Measurements from ENCODE around the gene TMEM175. TPM values are rescaled to one million over a fixed set of nuclear protein-coding genes. Genes with fewer than 3 reads are reported as not detected.

TMEM175 gene
- polyA plus RNA-seq, 1 of the 3 experiments (the other 2 are of a cell fraction), result 54.2 TPM

DNA sequence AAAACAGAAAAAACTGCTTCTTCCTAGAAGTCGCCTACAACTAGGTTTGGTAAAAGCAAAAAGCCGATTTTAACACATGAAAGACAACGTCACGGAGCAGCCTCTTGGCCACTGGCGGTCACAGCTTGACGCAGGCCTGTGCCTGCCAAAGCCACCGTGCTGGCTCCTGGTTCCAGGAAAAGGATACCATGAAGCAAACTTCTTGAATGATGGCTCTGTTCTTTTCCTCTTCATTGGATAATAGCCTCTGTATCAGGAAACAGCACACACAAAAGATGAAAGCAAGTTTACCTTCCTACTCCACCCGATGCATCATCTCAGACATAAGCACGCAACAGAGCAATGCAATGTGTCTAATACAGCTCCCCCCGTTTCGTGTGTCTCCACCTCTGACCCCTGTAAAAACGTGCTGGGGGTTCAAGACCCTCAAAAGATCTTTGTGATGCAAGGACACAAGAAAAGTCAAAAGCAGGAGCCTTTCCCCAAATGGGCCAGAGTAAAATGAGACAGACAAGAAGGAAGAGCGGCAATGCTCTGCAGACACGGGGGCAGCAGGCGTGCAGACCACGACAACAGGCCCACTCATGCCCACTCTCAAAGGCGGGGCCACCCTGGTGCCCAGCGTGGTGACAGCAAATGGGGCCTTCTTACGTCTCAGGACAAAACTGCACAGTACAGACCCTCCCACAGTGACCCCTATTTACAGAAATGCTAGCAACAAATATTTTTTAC, 19.5 kb upstream of the TMEM175 start:
- H3K27ac ChIP-seq (ENCODE audit: low read depth in 2 of 2, low read length in 1 of 2), result no peak overlapping the region
- no peak overlapping the region for H3K9ac ChIP-seq
- no peak overlapping the region for H3K4me2 ChIP-seq
- H2AFZ ChIP-seq (ENCODE audit: low read depth), result no peak overlapping the region
- peaks cover 34% of the 10 kb centered on the region for H4K20me1 ChIP-seq (ENCODE audit: insufficient read depth)
- no peak for DNase-seq
- WGBS (ENCODE audit: low lambda C conversion rate), result 86% methylated on average over 18 of the region's 19 CpGs
- H3F3A ChIP-seq (replicated peaks; ENCODE audit: insufficient read depth), result no peaks in the 10 kb centered on the region
- ChIA-PET CTCF (no interaction called here), POLR2A (no interaction called here)
- no peaks in the 10 kb centered on the region for H3K9me2 ChIP-seq
- H3K9me3 ChIP-seq, result no peaks in the 10 kb centered on the region
- peaks cover 44% of the 10 kb centered on the region for H3K79me2 ChIP-seq (ENCODE audit: insufficient read depth)
- H3K4me3 ChIP-seq (ENCODE audit: low read depth in 2 of 2, low read length in 1 of 2), result no peak overlapping the region
- no peak for TF ChIP-seq JUND (IDR thresholded peaks at IDR 0.05)
- TF ChIP-seq RAD21 (IDR thresholded peaks at IDR 0.05; ENCODE audit: low read length), result no peak
- TF ChIP-seq IRF3 (IDR thresholded peaks at IDR 0.05; ENCODE audit: low read depth, low read length), result no peak
- no peak for TF ChIP-seq TCF12 (IDR thresholded peaks at IDR 0.05)
- TF ChIP-seq, protein P1, sequence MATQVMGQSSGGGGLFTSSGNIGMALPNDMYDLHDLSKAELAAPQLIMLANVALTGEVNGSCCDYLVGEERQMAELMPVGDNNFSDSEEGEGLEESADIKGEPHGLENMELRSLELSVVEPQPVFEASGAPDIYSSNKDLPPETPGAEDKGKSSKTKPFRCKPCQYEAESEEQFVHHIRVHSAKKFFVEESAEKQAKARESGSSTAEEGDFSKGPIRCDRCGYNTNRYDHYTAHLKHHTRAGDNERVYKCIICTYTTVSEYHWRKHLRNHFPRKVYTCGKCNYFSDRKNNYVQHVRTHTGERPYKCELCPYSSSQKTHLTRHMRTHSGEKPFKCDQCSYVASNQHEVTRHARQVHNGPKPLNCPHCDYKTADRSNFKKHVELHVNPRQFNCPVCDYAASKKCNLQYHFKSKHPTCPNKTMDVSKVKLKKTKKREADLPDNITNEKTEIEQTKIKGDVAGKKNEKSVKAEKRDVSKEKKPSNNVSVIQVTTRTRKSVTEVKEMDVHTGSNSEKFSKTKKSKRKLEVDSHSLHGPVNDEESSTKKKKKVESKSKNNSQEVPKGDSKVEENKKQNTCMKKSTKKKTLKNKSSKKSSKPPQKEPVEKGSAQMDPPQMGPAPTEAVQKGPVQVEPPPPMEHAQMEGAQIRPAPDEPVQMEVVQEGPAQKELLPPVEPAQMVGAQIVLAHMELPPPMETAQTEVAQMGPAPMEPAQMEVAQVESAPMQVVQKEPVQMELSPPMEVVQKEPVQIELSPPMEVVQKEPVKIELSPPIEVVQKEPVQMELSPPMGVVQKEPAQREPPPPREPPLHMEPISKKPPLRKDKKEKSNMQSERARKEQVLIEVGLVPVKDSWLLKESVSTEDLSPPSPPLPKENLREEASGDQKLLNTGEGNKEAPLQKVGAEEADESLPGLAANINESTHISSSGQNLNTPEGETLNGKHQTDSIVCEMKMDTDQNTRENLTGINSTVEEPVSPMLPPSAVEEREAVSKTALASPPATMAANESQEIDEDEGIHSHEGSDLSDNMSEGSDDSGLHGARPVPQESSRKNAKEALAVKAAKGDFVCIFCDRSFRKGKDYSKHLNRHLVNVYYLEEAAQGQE (IDR thresholded peaks at IDR 0.05; ENCODE audit: low read depth, low read length), result no peak
- no peak for TF ChIP-seq ZBTB33 (IDR thresholded peaks at IDR 0.05; ENCODE audit: borderline replicate concordance, low read depth)
- TF ChIP-seq YY1 (IDR thresholded peaks at IDR 0.05; ENCODE audit: low read depth), result no peak
- TF ChIP-seq CHD2 (IDR thresholded peaks at IDR 0.05; ENCODE audit: low read length, partially characterized antibody), result no peak
- TF ChIP-seq ELF1 (IDR thresholded peaks at IDR 0.05), result no peak
- TF ChIP-seq GABPA (IDR thresholded peaks at IDR 0.05; ENCODE audit: low read depth), result no peak
- TF ChIP-seq FOXJ3 (CRISPR knock-in tag; IDR thresholded peaks at IDR 0.05), result no peak
- TF ChIP-seq EP300 (IDR thresholded peaks at IDR 0.05; ENCODE audit: borderline replicate concordance in 1 of 2, low read depth in 1 of 2, low read length in 1 of 2), result no peak
- TF ChIP-seq, protein P2, sequence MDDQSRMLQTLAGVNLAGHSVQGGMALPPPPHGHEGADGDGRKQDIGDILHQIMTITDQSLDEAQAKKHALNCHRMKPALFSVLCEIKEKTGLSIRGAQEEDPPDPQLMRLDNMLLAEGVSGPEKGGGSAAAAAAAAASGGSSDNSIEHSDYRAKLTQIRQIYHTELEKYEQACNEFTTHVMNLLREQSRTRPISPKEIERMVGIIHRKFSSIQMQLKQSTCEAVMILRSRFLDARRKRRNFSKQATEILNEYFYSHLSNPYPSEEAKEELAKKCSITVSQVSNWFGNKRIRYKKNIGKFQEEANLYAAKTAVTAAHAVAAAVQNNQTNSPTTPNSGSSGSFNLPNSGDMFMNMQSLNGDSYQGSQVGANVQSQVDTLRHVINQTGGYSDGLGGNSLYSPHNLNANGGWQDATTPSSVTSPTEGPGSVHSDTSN (IDR thresholded peaks at IDR 0.05), result no peak
- no peak for TF ChIP-seq FOXM1 (IDR thresholded peaks at IDR 0.05; ENCODE audit: low read depth)
- peaks cover 0 to 34% of the 10 kb centered on the region in 2 experiments for H3K36me3 ChIP-seq (replicated peaks in 1 of 2; ENCODE audit: control insufficient read depth in 1 of 2, insufficient read depth in 2 of 2, low read length in 1 of 2)
- no peaks in the 10 kb centered on the region for H3K27me3 ChIP-seq (ENCODE audit: insufficient read depth)
- H3K4me1 ChIP-seq (ENCODE audit: control insufficient read depth in 1 of 2, insufficient read depth in 2 of 2, low read depth in 1 of 2, low read length in 1 of 2), result no peaks in the 10 kb centered on the region

Measured in SK-N-SH (cell line).